GM18858 (cell line): ENCODE results near the gene CDK5R2.

Source experiments
- ATAC-seq: cut with Tn5 transposase; IDR thresholded peaks from one replicate; pipeline ENCODE4 v1.9.1; 2021; ENCODE audit not compliant: unreplicated experiment

The CDK5R2 gene

GRCh38 chr2:218986148-218986761 is 26.8 kb downstream of the CDK5R2 start:
- ATAC-seq, result no peak

GRCh38 chr2:218988164-218988563 is 28.7 kb downstream of the CDK5R2 start:
- no peak for ATAC-seq

GRCh38 chr2:218988650-218989049 is 29.2 kb downstream of the CDK5R2 start:
- ATAC-seq, result no peak

GRCh38 chr2:218990052-218990451 is 30.6 kb downstream of the CDK5R2 start:
- ATAC-seq, result no peak

GRCh38 chr2:218990612-218991011 is 31.1 kb downstream of the CDK5R2 start:
- ATAC-seq, result no peak

- ATAC-seq, result no peak
Observed at GRCh38 chr2:218991674-218992168, 32.3 kb downstream of the CDK5R2 start.

GRCh38 chr2:218992196-218992595 is 32.7 kb downstream of the CDK5R2 start:
- ATAC-seq, result no peak

GRCh38 chr2:218992703-218993344 is 33.4 kb downstream of the CDK5R2 start:
- no peak for ATAC-seq

DNA sequence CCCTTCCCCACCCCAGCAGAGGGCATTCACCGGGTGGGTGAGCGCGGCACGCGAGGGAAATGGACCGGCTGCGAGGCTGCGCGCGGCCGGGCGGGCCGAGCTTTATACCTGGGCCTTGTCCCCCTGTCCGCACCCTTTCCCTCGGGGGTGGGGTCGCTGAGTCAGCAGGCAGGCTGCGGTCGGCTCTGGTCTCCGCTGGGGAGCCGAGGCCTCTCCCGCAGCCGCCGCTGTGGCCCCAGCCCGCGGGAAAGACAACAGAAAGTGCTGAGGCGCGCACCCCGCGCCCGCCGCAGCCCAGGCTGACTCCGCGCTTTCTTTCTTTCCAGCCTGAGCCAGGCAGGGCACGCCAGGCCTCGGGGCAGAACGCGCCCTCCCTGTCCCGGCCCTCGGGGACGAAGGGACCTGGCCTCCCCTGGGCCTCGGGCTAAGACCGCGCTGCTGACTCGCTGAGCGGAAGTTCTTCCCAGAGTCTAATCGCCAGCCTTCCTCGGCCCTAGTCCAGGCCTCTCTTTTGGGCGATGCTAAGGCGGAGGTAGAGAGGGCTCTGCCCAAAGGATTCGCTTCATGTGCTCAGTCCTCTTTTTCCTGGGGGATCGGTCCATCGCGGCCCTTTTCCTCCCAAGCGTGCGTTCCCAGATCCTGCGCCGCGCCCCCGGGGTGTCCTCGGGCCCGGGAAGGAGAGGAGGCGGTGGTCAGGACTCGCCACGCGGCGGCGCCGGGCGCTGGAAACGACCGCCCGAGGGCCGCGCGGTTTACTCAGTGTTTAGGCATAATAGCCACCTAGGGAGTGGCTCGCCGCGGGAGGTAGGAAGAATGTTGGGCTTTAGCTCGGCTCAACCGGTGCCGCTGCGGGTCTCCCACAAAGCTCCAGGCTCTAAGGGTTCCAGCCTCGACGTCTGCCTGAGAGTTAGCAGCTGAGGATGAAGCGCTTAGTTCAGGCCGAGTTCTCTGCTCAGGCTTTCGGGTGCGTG is 34.2 kb downstream of the CDK5R2 start, which contains the start of gene CRYBA2:
CRYBA2 (minus strand) TSS at position 78 of the 971 bp plus-strand sequence. CDS start 246 bp downstream, outside the sequence.
- no peak for ATAC-seq

DNA sequence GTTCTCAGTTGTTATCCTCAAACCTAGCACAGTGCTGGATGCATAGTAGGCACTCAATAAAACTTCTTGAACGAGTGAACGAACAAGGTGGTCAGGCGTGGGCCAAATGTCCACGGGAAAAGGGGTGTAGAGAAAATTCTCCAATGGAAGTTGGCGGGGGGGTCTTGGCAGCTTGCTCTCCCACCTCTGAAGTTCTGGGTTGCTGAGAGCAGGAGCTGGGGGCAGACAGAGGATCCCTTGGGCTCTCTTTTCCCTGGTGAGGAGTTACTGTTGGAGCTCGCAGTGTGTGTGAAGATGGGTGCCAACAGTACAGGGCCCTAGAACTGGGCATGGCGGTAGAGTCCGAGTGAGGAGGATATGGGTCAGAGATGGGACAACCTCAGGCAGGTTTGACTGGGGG is 36.1 kb downstream of the CDK5R2 start:
- ATAC-seq, result no peak

DNA sequence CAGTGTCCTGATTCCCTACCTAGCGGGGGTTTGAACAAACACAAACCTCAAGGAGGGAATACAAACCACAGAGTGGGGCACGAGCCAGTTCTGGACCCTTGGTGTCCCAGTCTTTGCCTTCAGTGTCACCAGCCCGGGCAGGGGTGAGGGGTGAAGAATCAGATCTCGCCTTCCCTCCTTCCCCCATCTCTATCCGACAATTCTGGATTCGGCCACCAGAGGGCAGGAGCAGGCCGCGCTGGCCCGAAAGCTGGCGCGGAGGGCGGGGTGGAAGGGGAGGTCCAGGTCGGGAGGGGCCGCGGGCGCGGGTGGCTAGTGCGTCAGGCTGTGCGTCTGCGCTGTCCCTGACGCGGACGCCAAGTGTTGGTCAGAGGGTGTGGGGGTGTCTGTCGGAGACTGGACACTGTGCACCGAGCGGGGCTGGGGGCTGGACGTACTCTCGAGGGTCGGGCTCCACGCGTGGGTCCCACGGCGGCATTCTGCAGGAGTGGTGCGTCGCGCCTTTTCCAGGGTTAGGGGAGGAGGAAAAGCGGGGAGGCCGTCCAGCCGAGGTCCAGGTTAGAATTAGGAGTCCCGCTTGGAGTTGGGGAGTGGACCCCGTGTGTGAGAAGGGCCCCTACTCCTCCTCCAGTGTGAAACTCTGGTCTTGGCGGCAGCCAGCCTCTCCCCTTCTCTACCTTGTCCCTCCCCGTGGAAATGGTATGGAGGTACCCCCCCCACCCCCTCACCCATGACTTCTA is 36.7 kb downstream of the CDK5R2 start:
- no peak for ATAC-seq

DNA sequence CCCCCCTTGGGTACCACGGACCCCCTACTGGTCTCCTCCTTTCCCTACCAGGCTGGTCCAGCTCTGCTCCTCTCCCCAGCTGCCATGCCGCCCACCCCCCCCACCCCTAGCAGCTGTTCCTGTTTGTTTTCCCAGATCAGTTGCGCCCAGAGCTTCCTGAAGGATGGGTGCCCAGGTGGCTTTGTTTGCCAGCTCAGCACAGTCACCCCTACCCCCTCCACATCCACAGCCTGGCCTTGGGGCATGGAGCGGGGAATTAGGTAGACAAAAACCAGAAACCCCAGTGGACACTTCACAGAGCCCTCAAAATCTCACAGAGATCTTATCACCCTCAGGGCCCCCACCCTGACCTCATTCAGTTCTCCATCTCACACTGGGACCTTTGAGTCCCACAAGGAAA is 37.5 kb downstream of the CDK5R2 start:
- ATAC-seq, result no peak

GRCh38 chr2:218997731-218998130 is 38.3 kb downstream of the CDK5R2 start:
- ATAC-seq, result no peak

DNA sequence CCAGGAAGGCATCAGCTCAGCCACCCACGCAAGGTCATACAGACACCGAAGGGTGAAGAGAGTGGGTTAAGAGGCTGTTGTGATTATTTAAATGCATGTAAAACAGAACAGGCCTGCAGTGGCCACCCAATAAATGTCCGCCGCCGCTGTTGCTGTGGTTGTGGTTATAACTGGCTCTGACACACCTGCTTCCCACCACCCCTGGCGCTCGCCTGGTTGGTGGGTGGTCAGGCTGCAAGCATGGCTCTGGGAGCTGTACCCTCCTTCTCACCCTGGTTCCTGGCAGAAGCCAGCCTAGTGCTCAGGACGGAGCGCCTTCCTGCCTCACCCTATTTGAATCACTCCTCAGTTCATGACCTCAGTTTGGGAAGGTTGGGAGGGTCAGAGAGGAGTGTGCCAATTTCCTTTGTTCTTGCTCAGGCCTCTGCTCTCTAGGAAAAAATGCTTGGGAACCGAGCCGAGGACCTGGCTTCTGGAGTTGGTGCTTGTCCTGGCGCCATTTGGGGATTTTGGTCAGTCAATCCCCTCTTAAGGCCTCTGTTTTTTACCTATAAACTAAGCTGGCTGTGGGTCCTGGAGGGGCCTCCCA is 39.0 kb downstream of the CDK5R2 start:
- no peak for ATAC-seq

DNA sequence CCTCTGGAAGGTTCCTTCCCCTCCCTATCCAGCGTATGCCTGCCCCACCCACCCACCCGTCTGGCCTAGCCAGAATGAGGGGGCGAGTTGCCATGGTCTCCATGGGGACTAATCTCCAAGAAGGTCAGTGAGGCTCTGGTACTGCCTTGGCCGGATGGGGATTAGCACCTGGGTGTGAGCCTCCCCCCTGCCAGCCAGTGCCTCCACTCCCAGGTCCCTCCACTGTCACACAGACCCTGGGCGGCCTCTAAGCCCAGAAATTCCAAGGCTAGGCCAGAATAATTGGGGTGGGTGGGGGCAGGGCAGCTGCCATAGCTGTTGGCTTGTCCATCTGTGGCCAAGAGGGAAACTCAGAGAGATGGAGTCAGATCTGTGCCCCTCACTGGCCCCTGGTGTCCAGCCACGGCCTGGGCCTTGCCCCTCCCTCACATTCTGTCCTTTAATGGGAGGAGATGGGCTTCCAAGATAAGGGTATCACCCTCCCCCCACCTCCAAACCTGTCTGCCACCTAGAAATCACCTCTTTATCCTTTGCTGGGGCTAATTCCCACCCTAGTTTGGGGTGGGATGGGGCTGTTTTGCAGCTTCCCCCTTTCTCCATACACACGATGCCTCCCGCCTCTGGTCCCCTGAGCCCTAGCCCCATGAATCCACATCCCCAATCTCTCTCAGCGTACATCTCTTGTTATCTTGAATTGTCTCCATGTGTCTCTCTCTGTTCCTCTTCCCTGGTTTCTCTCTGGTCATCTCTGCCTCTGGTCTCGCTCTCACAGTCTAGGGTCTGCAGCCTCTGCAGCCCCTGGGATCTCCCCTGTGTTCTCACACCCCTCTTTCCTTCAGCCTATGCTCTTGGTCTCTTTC is 39.8 kb downstream of the CDK5R2 start:
- ATAC-seq, result no peak

- no peak for ATAC-seq
Observed at GRCh38 chr2:218999881-219000568, 40.6 kb downstream of the CDK5R2 start.

GRCh38 chr2:219000569-219000960 is 41.1 kb downstream of the CDK5R2 start:
- ATAC-seq, result no peak

- ATAC-seq, result no peak
Observed at GRCh38 chr2:219001100-219001576, 41.7 kb downstream of the CDK5R2 start.
